Suppressor macrophage (primary cell): ENCODE measurements around the gene TUBGCP2.

Experiments
- DNase-seq, 4 experiments: peaks; one replicate each; pipeline ENCODE4 v3.0.0-alpha.2; 2020 to 2022

TUBGCP2 gene

DNA sequence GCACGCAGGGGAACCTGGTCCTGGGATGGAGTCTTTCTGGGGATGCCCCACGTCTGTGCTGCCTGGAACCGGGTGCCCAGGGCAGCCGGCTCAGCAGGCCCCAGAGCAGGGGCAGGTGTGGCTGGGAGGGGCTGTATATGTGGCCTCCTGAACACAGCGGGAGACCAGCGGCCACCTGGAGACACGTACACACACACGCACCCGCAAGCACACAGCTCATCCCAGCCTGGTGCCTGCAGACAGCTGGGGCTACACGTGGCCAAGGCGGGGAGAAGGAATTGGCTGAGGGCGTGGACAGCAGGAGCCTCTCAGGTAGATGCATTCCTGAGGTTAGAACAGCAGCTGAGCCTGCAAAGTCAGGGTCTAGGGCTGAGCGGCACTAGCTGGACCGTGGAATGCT, 46.0 kb downstream of the TUBGCP2 start:
- no peak for DNase-seq

- peak; percentile 80 to 93 (median 88) for DNase-seq
Measured at GRCh38 chr10:133261726-133262325, 46.8 kb downstream of the TUBGCP2 start.

DNA sequence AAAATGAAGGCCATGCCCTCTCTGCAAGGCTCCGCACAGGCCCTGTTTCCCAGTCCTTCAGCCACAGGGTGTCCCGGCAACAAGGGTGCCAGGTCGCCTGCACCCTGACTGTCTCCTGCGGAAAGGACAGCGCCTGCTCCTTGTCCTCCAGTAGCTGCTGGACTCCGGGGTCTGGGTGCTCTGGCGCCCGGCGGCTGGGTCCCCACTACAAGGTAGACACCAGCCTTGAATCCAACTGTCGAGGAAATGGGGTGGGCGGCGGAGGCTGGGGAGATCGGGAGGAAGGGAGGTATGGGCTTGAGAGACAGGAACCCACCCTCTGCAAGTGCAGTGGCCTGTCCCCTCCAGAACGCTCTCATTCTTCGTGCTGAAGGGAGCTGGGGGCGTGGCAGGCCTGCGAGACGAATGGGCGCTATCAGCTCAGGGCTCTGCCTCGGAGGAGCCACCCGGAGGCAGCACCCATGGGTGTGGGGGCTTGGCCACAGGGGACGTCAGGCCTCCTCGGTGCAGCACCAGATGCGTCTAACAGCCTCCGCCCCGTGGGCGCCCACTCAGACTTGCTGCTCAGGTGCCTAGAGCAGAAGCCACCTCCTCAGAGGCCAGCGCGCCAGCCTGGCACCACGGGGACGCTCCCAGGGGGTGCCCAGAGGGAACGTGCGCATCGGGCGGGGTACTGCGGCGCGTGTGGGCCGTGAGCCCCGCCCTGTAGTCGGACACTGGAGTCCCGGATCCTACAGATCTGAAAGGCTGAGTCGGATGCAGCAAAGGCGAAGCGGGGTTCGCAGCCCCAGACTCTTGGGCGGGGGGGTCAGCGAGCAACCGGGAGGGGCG, 47.6 kb downstream of the TUBGCP2 start:
- peak; percentile 76 to 89 (median 81) for DNase-seq

DNA sequence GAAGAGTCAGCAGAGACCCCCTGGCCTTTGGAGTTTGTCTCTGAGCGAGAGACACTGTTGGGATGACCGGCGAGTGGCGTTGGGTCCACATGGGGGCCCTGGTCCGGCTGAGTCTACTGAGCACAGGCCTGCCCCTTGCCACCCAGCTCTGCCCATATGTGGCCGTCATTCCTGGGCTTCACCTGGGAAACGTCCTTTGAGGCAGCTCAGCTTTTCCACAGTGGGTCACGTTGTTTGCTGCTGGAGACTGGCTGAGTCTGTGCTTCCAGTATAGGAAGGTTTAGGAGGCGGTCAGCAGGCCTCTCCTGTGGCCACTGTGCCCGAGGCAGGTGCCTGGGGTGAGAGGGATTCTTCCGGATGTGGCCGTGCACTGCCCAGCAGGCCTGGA, 49.1 kb downstream of the TUBGCP2 start:
- no peak for DNase-seq

GRCh38 chr10:133258818-133259601, 49.7 kb downstream of the TUBGCP2 start:
- peak; percentile 96 to 99 (median 98) for DNase-seq

DNA sequence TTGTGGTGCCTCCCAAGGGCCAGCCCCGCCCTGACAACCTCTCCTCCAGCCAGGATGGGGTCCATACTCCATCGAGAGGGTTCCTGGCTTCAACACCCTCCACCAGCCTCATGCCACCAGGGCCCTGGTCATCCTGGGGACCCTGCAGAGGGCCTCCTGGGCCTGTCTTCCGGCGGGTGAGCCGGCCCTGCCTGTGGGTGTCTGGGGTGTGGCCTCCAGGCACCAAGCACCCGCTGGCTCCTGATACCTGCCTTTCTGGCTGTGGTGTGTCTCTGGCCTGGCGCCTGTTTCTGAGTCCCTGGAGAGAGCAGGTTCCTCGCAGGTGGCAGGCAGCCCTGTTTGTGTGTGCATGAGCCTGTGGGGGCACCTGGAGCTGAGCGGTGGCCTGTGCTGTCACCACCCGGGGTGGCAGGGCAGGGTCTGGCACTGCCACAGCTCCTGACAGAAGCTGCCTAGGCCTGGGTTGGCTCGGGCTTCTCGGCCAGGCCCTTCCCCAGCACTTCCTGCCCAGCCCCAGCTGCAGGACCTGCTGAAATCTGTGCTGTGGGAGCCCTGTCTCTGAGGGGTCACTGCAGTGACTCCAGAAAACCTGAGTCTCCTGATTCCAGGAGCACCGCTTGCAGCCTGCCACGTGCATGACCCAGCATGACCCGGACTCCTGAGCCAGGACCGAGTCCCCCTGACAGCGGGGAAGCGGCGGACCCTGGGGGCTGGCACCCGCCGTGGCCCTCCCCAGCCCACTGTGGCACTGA, 50.4 kb downstream of the TUBGCP2 start:
- DNase-seq: peak; percentile 44 to 72 (median 64)

DNA sequence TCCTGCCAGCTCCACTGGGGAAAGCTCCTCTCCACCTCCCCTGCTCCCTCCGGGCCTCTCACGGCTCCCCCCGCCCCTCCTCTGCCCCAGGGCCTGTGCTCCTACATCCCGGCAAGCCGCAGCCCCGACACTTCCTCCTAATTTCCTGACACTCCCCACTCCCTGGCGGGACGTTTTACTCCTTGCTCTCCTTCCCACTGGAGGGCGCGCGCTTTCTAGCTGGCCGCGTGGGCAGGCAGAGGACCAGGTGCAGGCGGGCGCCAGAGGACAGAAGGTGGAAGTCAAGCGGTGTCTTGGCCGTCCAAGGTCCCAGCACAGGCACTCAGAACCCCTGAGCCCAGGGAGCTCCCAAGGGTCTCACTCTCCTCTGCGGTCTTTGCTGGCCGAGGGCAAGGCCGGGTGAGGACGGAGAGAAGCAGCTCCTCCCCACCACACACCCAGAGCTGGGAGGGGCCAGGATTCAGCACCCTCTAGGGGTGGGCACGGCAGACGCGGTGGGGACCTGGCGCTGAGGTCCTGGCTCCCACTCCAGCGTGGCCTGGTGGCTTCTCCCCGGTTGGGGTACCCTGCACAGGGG, 51.1 kb downstream of the TUBGCP2 start:
- peak; percentile 77 to 89 (median 84) for DNase-seq

DNA sequence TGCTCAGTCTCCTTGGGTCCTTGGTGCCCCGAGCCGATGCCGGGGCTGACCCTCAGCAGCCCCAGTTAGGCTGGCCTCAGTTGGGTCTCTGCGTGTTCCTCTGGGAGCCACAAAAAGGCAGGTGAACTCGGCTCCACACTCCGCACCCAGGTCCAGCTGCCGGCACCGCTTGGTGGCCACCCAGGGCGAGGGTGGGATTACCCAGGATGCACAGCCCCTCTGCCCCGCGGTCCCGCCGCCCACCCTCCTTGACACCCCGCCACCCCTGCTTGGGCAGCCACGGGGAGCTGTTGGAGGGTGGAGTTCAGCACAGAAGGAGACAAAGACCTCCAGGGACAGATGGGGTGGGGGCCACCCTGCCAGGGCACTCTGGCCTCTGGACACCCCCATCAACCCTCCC, 53.3 kb downstream of the TUBGCP2 start:
- DNase-seq: no peak

GRCh38 chr10:133254421-133255120, 54.1 kb downstream of the TUBGCP2 start:
- DNase-seq: no peak

DNA sequence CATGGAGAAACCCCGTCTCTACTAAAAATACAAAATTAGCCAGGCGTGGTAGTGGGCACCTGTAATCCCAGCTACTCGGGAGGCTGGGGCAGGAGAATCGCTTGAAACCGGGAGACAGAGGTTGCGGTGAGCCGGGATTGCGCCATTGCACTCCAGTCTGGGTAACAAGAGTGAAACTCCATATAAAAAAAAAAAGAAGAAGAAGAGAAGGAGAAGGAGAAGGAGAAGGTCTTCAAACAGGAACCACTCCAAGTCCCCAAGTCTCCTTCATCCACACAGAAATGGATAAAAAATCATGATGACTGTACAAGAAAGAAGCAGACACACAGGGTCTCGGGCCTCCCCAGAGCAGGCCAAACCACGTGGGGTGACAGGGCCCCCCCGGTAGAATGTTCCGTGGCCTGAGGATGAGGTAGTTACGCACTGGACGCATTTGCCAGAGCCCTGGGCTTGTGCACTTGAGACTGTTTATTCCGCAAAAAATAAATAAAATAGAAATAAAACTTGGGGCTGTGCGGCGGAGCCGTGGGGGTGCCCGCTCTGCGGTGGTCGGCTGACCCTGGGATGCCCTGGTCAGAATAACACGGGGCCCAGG, 55.2 kb downstream of the TUBGCP2 start:
- peak in 3 of 4 experiments; percentile 56 to 69 (median 66) for DNase-seq

DNA sequence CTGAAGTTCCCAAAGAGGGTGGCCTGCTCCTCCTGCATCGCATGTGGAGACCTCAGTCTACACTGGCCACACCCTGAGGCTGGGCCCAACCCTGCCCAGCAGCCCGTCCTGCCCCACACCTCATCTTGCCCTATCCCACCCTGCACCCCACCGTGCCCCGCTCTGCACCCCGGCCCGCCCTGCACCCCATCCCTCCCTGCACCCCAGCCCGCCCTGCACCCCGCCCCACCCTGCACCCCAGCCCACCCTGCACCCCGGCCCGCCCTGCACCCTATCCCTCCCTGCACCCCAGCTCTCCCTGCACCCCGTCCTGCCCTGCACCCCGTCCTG, 56.5 kb downstream of the TUBGCP2 start:
- DNase-seq: no peak

DNA sequence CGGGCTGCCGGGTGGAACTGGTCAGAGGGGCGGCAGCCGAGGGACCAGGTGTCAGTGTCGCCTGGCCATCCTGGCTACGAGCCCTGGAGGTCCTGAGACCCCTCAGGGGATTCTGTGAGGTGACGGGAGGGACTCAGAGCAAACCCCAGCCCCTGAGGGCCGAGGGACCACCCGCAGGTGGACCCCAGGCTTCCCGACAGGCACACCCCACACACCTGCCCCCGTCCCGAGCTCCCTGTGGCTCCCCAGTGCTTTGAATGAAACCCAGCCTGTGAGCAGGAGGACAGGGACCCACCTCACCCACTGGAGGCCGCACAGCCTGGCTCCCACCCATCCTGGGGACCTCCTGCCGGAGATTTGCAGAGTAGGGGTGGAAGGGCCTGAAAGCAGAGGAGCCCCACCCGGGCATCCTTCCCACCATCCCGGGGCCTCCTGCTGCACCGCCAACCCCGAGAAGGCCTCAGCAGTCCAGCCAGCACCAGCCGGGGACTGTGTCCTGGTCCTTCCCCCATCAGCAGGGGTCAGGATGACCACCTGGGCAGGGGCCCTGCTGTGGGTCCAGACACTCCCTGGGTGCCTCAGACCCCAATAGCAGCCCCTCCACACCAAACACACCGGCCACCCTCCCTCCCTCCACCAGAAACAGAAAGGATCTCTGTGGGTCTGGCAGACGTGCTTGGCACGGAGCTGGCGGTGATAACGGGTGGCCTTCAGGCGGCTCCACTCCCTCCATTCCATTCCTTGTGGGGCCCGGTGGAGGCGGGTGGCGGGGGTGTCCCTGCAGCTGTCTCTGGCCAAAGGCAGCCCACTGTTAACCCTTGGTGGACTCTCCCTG, 57.1 kb downstream of the TUBGCP2 start:
- DNase-seq: no peak

DNA sequence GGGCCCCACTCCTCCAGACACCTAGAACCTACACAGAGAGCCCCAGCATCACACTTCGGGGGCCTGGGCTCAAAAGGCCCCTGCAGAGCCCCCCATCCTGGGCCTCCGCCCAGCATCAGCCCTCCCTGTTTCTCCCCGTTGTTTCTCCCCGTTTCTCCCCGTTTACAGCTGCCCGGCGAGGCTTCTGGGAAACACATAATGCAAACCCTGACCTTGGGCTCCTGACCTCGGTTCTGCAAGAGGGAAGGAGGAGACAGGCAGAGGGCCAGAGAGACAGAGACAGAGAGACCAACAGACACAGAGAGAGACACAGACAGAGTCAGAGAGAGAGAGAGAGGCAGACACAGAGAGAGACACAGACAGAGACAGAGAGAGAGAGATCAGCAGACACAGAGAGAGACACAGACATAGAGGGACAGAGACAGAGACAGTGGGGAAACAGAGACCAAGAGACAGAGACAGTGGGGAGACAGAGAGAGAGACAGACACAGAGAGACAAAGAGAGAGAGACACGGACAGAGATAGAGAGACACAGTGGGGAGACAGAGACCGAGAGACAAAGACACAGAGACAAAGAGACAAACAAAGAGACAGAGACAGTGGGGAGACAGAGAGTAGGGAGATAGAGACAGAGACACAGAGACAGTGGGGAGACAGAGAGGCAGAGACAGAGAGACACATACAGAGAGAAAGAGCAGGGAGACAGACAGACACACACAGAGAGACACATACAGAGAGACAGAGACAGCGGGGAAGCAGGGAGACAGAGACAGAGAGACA, 58.5 kb downstream of the TUBGCP2 start:
- no peak for DNase-seq

DNA sequence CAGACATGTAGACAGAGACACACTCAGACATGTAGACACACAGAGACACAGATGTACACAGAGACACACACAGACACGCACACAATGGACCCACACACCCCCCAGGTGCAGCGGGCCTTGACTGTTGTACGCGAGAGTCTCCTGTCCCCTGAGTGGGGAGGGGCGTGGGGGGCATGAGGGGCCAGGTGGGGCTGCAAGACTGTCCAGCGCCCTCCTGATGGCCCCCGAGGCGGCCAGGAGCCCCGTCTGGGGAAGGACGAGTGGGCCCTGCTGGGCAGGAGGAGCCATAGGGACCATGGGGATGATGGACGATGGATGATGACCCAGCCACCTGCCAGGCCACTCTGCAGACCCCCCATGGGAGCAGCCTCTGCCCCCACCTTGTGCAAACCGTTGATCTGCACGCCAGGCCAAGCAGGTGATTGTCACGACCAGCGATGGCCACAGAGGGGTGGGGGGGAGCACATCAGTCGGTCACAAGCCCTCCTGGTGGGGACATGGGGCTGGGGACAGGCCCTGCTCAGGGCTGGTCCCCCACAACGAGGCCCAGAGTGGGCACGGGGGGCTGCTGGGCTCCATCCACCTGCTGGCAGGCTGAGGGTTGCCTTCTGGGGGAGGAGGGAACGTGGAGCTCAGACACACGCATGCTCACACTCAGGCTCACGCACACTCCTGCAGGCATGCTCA, 59.4 kb downstream of the TUBGCP2 start:
- no peak for DNase-seq

DNA sequence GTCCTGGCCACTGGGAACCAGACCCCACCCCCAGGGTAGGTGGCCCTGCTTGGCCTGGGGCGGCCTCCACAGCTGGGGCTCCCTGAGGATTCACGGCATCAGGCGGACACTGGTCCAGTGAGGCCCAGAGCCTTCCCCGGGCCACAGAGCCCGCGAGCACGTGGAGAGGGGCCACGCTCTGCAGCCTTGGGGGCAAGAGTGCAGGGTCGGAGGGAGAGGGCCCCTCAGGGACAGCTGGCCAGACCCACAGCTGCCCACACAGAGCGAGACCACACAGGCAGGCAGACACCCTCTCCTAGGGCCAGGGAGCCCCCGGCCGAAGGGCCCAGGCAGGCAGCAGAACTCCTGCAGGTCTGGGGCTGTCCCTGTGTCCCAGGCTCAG, 60.3 kb downstream of the TUBGCP2 start:
- DNase-seq: no peak

- DNase-seq: no peak
Measured at GRCh38 chr10:133247681-133248333, 60.9 kb downstream of the TUBGCP2 start.

DNA sequence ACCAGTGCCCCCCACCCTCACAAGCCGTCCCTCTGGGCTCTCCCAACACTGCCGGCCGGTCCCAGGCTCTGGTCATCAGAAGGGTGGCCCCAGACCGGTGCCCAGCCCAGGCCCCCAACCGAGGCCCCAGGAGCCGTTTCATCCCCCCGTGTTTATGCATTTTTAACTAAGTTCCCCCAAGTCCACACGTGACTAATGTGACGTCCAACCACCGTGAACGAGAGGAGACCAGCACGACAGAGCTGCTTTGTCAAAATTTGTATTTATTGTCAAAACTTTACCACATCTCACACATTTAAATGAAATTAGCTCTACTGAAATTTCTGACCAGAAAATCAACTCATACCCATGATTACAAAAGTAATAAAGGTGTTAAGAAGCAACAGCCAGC, 62.4 kb downstream of the TUBGCP2 start:
- no peak for DNase-seq

GRCh38 chr10:133245439-133246235, 63.0 kb downstream of the TUBGCP2 start:
- no peak for DNase-seq
